ENCODE results near the gene BMI1. TPM values are rescaled to one million over a fixed set of nuclear protein-coding genes. Genes with fewer than 3 reads are reported as not detected.
A peak's percentile ranks its signal among the peaks of the same experiment; 100 is the strongest.

BMI1 gene
- total RNA-seq, 1 experiment from 2014 or later: 6.8 TPM

- no peak overlapping the region for H2BK12ac ChIP-seq (ENCODE audit: insufficient read length, low read depth, low read length)
- H2BK20ac ChIP-seq (ENCODE audit: low read depth, low read length, poor library complexity, severe bottlenecking): no peak overlapping the region
- H3K56ac ChIP-seq (ENCODE audit: insufficient read length, low read depth, low read length): no peak overlapping the region
- no peak overlapping the region for H3K23ac ChIP-seq (ENCODE audit: insufficient read length, low read depth, low read length)
- no peak overlapping the region for H2AK5ac ChIP-seq (ENCODE audit: insufficient read length, low read length)
- H3K4me2 ChIP-seq (ENCODE audit: insufficient read depth, insufficient read length, low read length): no peak overlapping the region
- no peaks in the 10 kb centered on the region for H3K9me3 ChIP-seq (ENCODE audit: control insufficient read depth, low read depth, low read length)
- H3K4ac ChIP-seq (ENCODE audit: low read depth, low read length): no peak overlapping the region
- H2BK120ac ChIP-seq (ENCODE audit: low read depth, low read length, poor library complexity, severe bottlenecking): no peak overlapping the region
- peaks cover 5% of the 10 kb centered on the region for H3K23me2 ChIP-seq (ENCODE audit: insufficient read length, low read depth, low read length, poor library complexity, severe bottlenecking)
- H4K5ac ChIP-seq (ENCODE audit: insufficient read length, low read depth, low read length): no peak overlapping the region
- Mint-ChIP-seq H3K27ac (no peak overlapping the region), H3K4me3 (peak overlapping the region in 1 of 2 experiments; percentile 19; a peak in 1 of 5 replicates), H3K4me1 (peaks cover 34 to 44% of the 10 kb centered on the region in 2 experiments), H3K27me3 (ENCODE audit: low read depth) (peaks cover 80% of the 10 kb centered on the region), H3K36me3 (ENCODE audit: insufficient read depth in 1 of 3, low read depth in 3 of 3) (peaks cover 0 to 2% (median 1%) of the 10 kb centered on the region in 3 experiments; a peak in 4 of 7 replicates), H3K9me3 (peaks cover 4 to 5% of the 10 kb centered on the region in 2 experiments; a peak in 2 of 5 replicates)
- H2AFZ ChIP-seq (ENCODE audit: low read length): no peak overlapping the region
- TF ChIP-seq, protein P1, sequence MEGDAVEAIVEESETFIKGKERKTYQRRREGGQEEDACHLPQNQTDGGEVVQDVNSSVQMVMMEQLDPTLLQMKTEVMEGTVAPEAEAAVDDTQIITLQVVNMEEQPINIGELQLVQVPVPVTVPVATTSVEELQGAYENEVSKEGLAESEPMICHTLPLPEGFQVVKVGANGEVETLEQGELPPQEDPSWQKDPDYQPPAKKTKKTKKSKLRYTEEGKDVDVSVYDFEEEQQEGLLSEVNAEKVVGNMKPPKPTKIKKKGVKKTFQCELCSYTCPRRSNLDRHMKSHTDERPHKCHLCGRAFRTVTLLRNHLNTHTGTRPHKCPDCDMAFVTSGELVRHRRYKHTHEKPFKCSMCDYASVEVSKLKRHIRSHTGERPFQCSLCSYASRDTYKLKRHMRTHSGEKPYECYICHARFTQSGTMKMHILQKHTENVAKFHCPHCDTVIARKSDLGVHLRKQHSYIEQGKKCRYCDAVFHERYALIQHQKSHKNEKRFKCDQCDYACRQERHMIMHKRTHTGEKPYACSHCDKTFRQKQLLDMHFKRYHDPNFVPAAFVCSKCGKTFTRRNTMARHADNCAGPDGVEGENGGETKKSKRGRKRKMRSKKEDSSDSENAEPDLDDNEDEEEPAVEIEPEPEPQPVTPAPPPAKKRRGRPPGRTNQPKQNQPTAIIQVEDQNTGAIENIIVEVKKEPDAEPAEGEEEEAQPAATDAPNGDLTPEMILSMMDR (conservative IDR thresholded peaks at IDR 0.05): no peak
- H2BK5ac ChIP-seq (ENCODE audit: insufficient read length, low read length): no peak overlapping the region
- no peak overlapping the region for H3T11ph ChIP-seq (ENCODE audit: low read length)
- H4K8ac ChIP-seq (replicated peaks; ENCODE audit: insufficient read length, low read depth, low read length): no peak overlapping the region
- DNase-seq: no peak
- H3K79me2 ChIP-seq (ENCODE audit: insufficient read depth, low read length): no peaks in the 10 kb centered on the region
- H4K91ac ChIP-seq (ENCODE audit: insufficient read length, low read depth, low read length): no peak overlapping the region
- no peak overlapping the region for H3K9ac ChIP-seq (ENCODE audit: extremely low read depth, insufficient read length, low read length)
- H4K20me1 ChIP-seq (ENCODE audit: control insufficient read depth, insufficient read depth, insufficient read length): no peaks in the 10 kb centered on the region
- peaks cover 56% of the 10 kb centered on the region for H3K27me3 ChIP-seq (ENCODE audit: insufficient read depth, low read length)
- H3K79me1 ChIP-seq (ENCODE audit: insufficient read depth, low read depth, low read length, poor library complexity, severe bottlenecking): no peaks in the 10 kb centered on the region
- H3K18ac ChIP-seq (ENCODE audit: insufficient read length, low read depth, low read length): no peak overlapping the region
- no peak overlapping the region for H3K14ac ChIP-seq (ENCODE audit: insufficient read depth, low read length)
- no peak overlapping the region for H3K27ac ChIP-seq (ENCODE audit: insufficient read length, low read depth, low read length)
- peaks cover 5% of the 10 kb centered on the region; the same call in 1 of the 2 replicates for H3K4me1 ChIP-seq (ENCODE audit: insufficient read depth, low read length)
- no peak overlapping the region for H2BK15ac ChIP-seq (ENCODE audit: low read depth, low read length)
- no CpG with 5 or more reads among the region's 5 CpGs for WGBS (ENCODE audit: extremely low coverage, insufficient read length, low lambda C conversion rate)
These were observed 2.8 kb downstream of the BMI1 start for GRCh38 chr10:22323538-22324305.
